CD14-positive monocyte (primary cell): Measurements from ENCODE around the gene TXLNG. TPM values are rescaled to one million over a fixed set of nuclear protein-coding genes. Genes with fewer than 3 reads are reported as not detected.

ENCODE experiments used
- DNase-seq, 3 donors: peaks; one replicate each; pipeline ENCODE4 v3.0.0-alpha.2; 2011 to 2022
- H2AFZ ChIP-seq: 2 replicates; pipeline ENCODE4 v1.6.0; 2012; ENCODE audit warnings: mild to moderate bottlenecking, low read depth, low read length, inconsistent platforms; ENCODE audit not compliant: insufficient read depth, poor library complexity, severe bottlenecking
- H3K27ac ChIP-seq, 2 donors: 1 replicate in 1 of 2; 2 replicates in 1 of 2; pipeline ENCODE4 v1.5.1; 2012 to 2013; ENCODE audit warnings: low read length in 2 of 2, control low read depth in 1 of 2, inconsistent platforms in 1 of 2, low read depth in 1 of 2, mild to moderate bottlenecking in 1 of 2
- H3K27me3 ChIP-seq, 2 donors: one replicate each; pipeline versions ENCODE4 v1.6.0 to v1.6.1; 2011 to 2013; ENCODE audit warnings: low read length in 2 of 2; ENCODE audit not compliant: control insufficient read depth in 2 of 2, insufficient read depth in 2 of 2
- H3K36me3 ChIP-seq, 2 donors: replicated peaks in 1 of 2; 1 replicate in 1 of 2; 2 replicates in 1 of 2; pipeline versions ENCODE4 v1.5.1 to v1.6.1; 2012 to 2013; ENCODE audit warnings: low read length in 2 of 2, control low read depth in 1 of 2, inconsistent platforms in 1 of 2, mild to moderate bottlenecking in 1 of 2; ENCODE audit not compliant: insufficient read depth in 2 of 2, control insufficient read depth in 1 of 2
- H3K4me1 ChIP-seq, 2 donors: 1 replicate in 1 of 2; 2 replicates in 1 of 2; pipeline versions ENCODE4 v1.5.1 to v1.6.1; 2012 to 2013; ENCODE audit warnings: low read length in 2 of 2, control low read depth in 1 of 2, inconsistent platforms in 1 of 2, mild to moderate bottlenecking in 1 of 2, moderate library complexity in 1 of 2; ENCODE audit not compliant: insufficient read depth in 2 of 2, control insufficient read depth in 1 of 2
- H3K4me2 ChIP-seq: replicated peaks from 2 replicates; pipeline ENCODE3; 2012; ENCODE audit warnings: low read length, moderate library complexity, mild to moderate bottlenecking; ENCODE audit not compliant: poor library complexity, severe bottlenecking; ENCODE audit errors: extremely low read depth
- H3K4me3 ChIP-seq, 3 experiments: fragments of 200-600 bp in 1 of 3; sonication (generic) in 1 of 3; replicated peaks in 1 of 3; 1 replicate in 2 of 3; 2 replicates in 1 of 3; pipeline ENCODE4 v1.5.1; 2011 to 2013; ENCODE audit warnings: low read length in 3 of 3, mild to moderate bottlenecking in 3 of 3, control low read depth in 2 of 3, low read depth in 2 of 3, inconsistent platforms in 1 of 3, moderate library complexity in 1 of 3
- H3K79me2 ChIP-seq: 2 replicates; pipeline ENCODE4 v1.6.0; 2012; ENCODE audit warnings: mild to moderate bottlenecking, control low read depth, inconsistent platforms, low read length, moderate library complexity; ENCODE audit not compliant: insufficient read depth
- H3K9ac ChIP-seq: 2 replicates; pipeline ENCODE4 v1.6.0; 2017; ENCODE audit warnings: low read length, mild to moderate bottlenecking; ENCODE audit not compliant: insufficient read depth, poor library complexity, severe bottlenecking
- H3K9me3 ChIP-seq, 2 donors: replicated peaks in 1 of 2; 1 replicate in 1 of 2; 2 replicates in 1 of 2; pipeline versions ENCODE4 v1.5.1 to v1.6.1; 2012 to 2013; ENCODE audit warnings: low read length in 2 of 2, control low read depth in 1 of 2; ENCODE audit not compliant: control insufficient read depth in 1 of 2, insufficient read depth in 1 of 2
- H4K20me1 ChIP-seq: 2 replicates; pipeline ENCODE4 v1.6.0; 2012; ENCODE audit warnings: mild to moderate bottlenecking, low read length, control low read depth, moderate library complexity; ENCODE audit not compliant: insufficient read depth
- H3K27ac Mint-ChIP-seq, 7 donors: one replicate each; pipeline ENCODE4 v1.8.0; 2020; ENCODE audit warnings: mild to moderate bottlenecking in 7 of 7, mixed read lengths in 7 of 7, moderate library complexity in 6 of 7, inconsistent platforms in 2 of 7
- H3K27me3 Mint-ChIP-seq, 3 donors: one replicate each; pipeline ENCODE4 v1.8.0; 2021 to 2022; ENCODE audit warnings: low read depth in 3 of 3, mild to moderate bottlenecking in 3 of 3, mixed read lengths in 3 of 3, moderate library complexity in 3 of 3, inconsistent platforms in 1 of 3
- H3K36me3 Mint-ChIP-seq, 2 donors: one replicate each; pipeline ENCODE4 v1.8.0; 2020; ENCODE audit warnings: mixed read lengths in 2 of 2, inconsistent platforms in 1 of 2, mild to moderate bottlenecking in 1 of 2
- H3K4me1 Mint-ChIP-seq: one replicate; pipeline ENCODE4 v1.8.0; 2020; ENCODE audit warnings: mild to moderate bottlenecking, mixed read lengths
- H3K4me3 Mint-ChIP-seq, 2 donors: one replicate each; pipeline ENCODE4 v1.8.0; 2020; ENCODE audit warnings: mild to moderate bottlenecking in 2 of 2, mixed read lengths in 2 of 2, moderate library complexity in 1 of 2
- H3K9me3 Mint-ChIP-seq, 7 donors: one replicate each; pipeline ENCODE4 v1.8.0; 2020 to 2022; ENCODE audit warnings: mixed read lengths in 7 of 7, mild to moderate bottlenecking in 6 of 7, moderate library complexity in 6 of 7, inconsistent platforms in 2 of 7
- CTCF ChIP-seq: fragments of 200-600 bp; IDR thresholded peaks from one replicate; pipeline ENCODE4 v1.8.0; 2022; ENCODE audit warnings: antibody characterized with exemption, mild to moderate bottlenecking
- WGBS: methylation state at CpG from one replicate; pipeline ENCODE4 v1.1.5; 2013; ENCODE audit warnings: missing lambda C conversion rate; ENCODE audit not compliant: insufficient coverage; 5-methylcytosine and 5-hydroxymethylcytosine counted together
- intact Hi-C, 2 donors: fragments of 100-400 bp; cut with micrococcal nuclease; formaldehyde crosslinking; loops; one replicate each; pipeline versions ENCODE4 v1.15.0 to v1.15.1; 2023
- polyA plus RNA-seq, 3 donors: library from polyadenylated mRNA; depleted of rRNA in 1 of 3; unstranded in 2 of 3; stranded (reverse) in 1 of 3; fragments of 300-500 nt in 2 of 3; fragments of >200 nt in 1 of 3; fragmentation: Illumina TruSeq in 2 of 3; gene quantifications; 1 replicate in 2 of 3; 2 replicates in 1 of 3; pipeline ENCODE4 v1.2.3, GENCODE V29; 2012 to 2021

TXLNG gene
- polyA plus RNA-seq, 3 donors, result 3.7 to 5.4 (median 4.1) TPM

- Mint-ChIP-seq H3K27ac (no peak overlapping the region), H3K36me3 (no peaks in the 10 kb centered on the region), H3K4me1 (peaks cover 9% of the 10 kb centered on the region), H3K4me3 (no peak overlapping the region), H3K9me3 (peaks cover 0 to 15% (median 8%) of the 10 kb centered on the region in 7 donors), H3K27me3 (peaks cover 0 to 56% (median 2%) of the 10 kb centered on the region in 3 donors)
- no CpG with 5 or more reads among the region's 5 CpGs for WGBS
- Histone ChIP-seq H3K36me3 (no peaks in the 10 kb centered on the region), H3K27me3 (peaks cover 0 to 47% of the 10 kb centered on the region in 2 donors), H3K9me3 (peaks cover 0 to 11% of the 10 kb centered on the region in 2 donors), H2AFZ (no peak overlapping the region), H3K4me1 (peaks cover 6 to 15% of the 10 kb centered on the region in 2 donors), H3K4me2 (no peak overlapping the region), H4K20me1 (no peaks in the 10 kb centered on the region), H3K9ac (no peak overlapping the region), H3K79me2 (no peaks in the 10 kb centered on the region), H3K27ac (no peak overlapping the region), H3K4me3 (no peak overlapping the region)
- intact Hi-C loops, result no loop called here
- TF ChIP-seq CTCF, result no peak
- no peak for DNase-seq
These were observed 88.3 kb downstream of the TXLNG start for GRCh38 chrX:16874458-16875095.

- intact Hi-C loops, result no loop called here
These were observed 90.4 kb downstream of the TXLNG start for GRCh38 chrX:16876696-16877095.

More at GRCh38 chrX:16876696-16877095, 90.4 kb downstream of the TXLNG start:
- WGBS, result no CpG with 5 or more reads among the region's 1 CpG
- Mint-ChIP-seq H3K36me3 (no peaks in the 10 kb centered on the region), H3K4me1 (peaks cover 2% of the 10 kb centered on the region), H3K27ac (no peak overlapping the region), H3K9me3 (peaks cover 0 to 2% (median 0%) of the 10 kb centered on the region in 7 donors), H3K27me3 (peaks cover 0 to 48% (median 2%) of the 10 kb centered on the region in 3 donors), H3K4me3 (no peak overlapping the region)
- H3K4me2 ChIP-seq, result no peak overlapping the region
- H3K27me3 ChIP-seq, result peaks cover 0 to 51% of the 10 kb centered on the region in 2 donors
- no peak for DNase-seq
- no peak overlapping the region for H3K27ac ChIP-seq
- H3K4me1 ChIP-seq, result peaks cover 2 to 3% of the 10 kb centered on the region in 2 donors
- no peaks in the 10 kb centered on the region for H3K36me3 ChIP-seq
- TF ChIP-seq CTCF, result no peak
- no peaks in the 10 kb centered on the region for H4K20me1 ChIP-seq
- no peak overlapping the region for H3K9ac ChIP-seq
- H2AFZ ChIP-seq, result no peak overlapping the region
- H3K4me3 ChIP-seq, result no peak overlapping the region
- no peaks in the 10 kb centered on the region for H3K79me2 ChIP-seq
- H3K9me3 ChIP-seq, result peaks cover 0 to under 1% of the 10 kb centered on the region in 2 donors
